NCI-H82 treated with DMSO at 0.1 percent for 48 hours (cell line): ENCODE results near the gene GRIP2.

Source experiments
- DNase-seq: peaks from one replicate; lab custom pipeline; 2025; ENCODE audit not compliant: unreplicated experiment; lab: John Stamatoyannopoulos, UW

GRIP2 gene

DNA sequence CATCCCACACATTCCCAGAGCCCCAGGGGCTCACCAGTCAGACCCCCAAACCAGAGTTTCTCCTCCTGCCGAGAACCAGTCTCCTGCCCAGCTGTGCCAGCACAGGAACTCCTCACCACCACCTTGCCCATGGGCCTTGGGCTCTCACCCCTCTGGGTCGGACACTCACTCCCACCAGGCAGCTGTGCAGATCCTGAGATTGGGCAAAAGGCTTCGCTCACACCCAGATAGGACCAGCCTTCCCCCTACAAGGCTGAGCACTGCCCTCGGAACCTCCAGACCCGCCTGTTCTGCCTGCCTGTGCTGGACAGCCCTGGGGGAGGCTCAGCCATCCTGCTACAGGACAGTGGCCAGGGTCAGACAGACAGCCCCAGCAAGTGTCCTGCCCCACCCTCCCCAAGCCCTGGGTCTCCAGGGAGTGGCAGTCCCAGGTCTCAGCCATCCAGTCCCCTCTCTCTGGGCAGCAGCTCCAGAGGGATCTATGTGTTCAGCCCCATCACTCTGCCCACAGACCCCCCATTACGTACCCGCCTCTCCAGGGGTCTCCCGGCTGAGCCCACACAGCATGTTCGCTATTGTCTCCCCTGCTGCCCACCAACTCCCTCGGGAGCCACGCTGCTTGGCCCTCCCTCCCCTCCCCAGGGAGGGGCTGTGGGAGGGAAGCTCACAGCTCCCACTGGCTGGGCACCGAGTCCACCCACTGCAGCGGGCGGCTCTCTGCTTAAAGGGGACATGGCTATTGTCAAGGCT lies at the start of gene GRIP2:
Gene GRIP2, minus strand, starts transcription at position 601 of the 750 bp plus-strand sequence. Its CDS starts 34 bp downstream, at position 567.
- DNase-seq = no peak

DNA sequence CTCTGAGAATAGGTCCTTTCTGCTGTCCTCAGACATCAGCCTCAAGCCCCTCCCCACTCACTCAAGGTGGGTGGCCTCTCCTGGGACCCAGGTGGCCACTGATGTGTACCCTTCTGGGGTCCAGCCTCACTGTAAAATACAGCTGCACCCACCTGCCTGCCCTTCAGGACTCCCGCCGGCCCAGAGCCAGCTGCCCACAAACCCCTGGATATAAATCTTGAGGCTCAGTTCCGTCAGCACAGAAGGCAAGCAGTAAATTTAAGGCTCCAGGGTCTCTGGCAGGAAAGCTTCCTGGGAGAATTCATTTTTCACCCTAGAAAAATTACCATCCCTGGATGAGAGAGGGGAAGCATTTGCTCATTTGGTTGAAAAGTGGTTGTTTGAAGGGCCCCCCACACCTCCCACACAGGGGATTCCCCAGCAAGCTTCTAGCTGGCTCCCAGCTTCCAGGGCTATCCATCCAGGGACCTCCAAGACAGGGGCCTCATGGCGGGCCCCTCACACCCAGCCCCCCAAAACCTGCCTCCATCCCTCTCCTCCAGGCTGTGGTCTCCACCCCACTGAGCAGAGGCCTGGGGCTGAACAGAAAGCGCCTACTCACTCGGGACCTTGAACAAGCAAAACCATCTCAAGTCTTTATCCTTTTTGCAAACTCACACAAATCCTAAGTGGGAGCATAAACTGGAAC lies 48.4 kb upstream of the GRIP2 start:
- DNase-seq = no peak

DNA sequence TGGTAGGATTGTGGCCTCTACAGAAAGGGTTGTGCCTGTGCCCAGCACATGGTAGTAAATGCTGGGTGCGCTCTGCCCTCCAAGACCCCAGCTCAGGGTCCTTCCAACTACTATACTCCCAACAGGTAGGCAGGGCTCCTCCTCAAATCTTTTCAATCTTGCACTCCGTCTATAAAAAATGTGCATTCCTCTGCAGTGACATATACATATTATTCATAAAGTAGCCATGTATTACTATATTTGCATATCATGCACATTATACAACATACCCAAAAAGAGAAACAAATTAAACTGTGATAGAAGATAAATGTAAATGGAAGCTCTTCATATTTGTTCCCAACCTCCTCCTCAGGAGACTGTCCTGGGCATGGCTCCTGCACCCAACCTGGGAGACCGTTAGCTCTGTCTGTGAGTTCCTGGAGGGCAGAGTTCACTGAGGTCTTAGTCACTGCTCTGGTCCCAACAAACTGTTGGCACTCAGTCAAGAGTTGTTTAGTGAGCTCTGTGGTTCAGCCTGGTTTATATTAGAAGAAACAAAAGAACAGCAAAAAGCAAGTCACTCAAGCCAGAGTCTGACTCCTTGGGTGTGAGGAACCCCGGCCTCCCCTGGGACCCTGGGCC lies 47.7 kb upstream of the GRIP2 start:
- DNase-seq = no peak

DNA sequence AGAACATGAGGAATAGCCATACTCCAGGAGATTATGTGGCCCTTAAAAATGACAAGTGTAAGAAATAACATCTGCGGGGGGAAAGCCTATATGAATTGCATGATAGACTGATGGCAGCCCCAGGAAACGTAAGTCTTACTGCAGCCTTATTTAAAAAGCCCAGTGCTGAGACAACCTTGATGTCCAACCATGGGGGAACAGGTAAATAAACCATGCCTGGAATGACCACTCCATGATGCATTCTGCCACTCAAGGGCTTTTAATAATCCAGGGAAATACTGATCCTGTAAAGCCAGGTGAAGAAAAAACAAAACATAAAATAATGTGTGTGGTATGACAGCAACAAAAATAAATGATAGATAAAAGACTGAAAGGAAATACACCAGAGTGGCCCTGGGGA lies 46.5 kb upstream of the GRIP2 start:
- no peak for DNase-seq

DNA sequence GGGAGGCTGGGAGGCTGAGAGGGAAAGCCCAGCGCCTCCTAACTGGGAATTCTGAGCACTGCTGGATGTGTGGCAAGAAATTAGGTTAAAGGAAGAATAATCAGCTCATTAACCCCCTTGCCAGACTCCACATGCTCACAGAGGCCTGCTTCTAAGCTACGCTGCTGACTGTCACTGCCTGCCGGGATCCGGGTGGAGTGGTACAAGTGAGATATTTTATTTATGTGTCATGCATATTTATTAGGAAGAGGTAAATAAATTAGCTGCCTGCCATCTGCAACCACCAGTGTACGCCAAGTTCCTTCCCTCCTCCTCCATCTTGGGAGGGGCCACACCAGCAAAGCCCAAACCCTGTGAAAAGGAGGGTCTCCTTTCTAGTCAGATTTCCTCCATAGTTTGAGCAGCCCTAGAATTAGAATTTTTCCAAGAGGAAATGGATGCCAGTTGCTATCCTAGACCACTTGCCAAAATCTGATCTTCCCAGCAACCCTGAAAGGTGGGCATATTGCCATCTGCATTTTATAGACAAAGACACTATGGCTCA lies 43.5 kb upstream of the GRIP2 start:
- no peak for DNase-seq

DNA sequence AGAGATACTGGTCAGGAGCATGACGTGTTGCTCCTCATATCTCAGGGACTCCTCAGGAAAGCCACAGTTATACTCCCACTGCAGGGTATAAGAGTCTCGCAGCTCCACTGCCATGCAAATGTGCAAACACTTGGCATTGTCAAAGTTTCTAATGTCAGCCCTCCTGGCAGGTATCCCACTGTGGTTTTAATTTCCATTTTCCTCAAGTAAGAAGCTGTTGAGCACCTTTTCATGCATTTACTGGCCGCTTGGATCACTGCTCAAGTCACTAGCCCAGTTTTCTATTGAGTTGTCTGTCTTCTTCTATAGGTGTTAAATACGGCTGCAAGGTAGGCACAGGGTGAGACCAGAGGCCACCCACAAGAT lies 41.9 kb upstream of the GRIP2 start:
- no peak for DNase-seq

DNA sequence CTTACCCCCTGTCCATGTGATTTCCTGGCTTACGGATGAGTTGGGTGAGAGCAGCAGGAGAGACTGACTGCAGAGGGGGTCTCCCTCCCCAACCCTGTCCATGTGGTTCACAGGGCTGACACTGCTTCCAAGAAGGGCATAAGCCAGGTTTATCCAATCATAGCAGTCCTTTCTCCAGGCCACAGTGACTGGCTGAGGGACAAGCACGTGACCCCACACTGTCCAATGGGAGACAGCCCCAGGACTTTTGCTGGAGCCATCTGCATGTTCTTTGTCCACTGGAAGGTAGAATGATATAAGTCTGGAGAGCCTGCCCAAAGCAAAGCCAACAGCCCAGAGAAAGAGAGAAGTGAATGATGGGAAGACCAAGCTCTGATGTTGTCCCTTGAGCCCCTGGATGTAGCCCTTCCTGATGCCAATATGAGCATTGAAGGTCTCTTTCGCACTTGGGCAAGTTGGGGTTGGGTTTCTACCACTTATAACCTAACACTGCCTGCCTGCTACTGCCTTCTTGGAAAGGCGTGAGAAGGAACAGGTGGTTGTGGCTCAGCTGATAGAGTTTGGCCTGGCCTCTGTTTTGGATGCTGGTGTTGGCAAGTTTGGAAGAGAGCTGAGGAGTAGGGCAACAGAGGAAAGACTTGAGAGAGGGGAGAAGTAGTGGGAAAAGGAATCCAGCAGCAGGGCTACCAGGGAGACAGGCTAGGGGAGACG lies 41.3 kb upstream of the GRIP2 start:
- no peak for DNase-seq

DNA sequence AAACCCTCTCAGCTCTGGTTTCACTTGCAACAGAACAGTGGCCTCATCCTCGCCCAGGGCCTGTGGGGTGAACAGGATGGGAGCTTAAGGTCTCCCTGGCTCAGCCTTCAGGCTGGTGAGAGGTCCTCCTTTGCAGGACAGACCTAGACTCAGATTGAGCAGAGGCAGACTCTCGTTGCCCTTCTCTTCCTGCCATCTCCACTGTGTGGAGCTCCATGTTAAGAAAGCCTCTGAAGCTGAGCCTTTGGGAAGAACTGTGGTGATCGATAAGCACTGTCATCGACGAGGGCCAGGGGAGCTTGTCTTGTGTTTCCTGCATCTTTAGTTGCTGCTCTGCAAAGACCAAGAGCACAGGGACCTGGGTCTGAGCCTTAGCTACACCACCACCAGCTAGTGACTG lies 37.8 kb upstream of the GRIP2 start:
- DNase-seq = no peak

DNA sequence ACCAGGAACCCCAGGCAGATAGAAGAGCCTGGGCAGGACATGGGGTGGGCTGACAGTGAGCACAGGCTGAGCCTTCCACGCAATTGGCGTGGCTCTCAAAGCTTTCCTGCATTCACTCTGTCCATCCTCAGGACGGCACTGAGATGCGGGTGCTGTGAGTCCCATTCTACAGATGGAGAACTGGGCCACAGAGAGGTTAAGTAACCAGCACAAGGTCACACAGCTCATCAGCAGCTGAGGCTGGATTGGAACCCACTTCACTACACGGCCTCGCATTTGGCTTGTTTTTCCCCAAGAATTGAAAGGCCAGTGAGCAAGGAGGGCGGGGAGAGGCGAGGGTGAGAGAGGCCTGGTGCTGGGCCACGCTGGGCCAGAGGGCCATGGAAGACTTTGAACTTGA lies 36.0 kb upstream of the GRIP2 start:
- no peak for DNase-seq

DNA sequence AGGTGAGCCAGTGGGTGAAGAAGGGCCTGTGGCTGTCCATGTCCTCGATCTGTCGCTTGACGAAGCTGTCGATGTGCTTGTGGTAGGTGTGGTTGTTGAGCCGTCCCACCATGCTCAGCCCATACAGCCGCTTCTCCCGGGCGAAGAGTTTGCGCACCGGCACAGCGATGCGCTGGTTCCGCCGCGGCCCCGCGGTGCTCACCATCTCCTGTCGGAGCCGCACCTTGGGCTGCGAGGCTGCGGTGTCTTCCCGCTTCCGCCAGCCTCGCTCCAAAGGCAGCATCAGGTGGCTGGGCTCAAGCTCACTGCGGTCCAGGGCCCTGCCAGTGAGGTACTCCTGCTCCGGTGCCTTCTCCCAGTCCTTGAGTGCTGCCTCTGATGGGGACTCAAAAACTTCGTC lies 34.0 kb upstream of the GRIP2 start:
- no peak for DNase-seq

DNA sequence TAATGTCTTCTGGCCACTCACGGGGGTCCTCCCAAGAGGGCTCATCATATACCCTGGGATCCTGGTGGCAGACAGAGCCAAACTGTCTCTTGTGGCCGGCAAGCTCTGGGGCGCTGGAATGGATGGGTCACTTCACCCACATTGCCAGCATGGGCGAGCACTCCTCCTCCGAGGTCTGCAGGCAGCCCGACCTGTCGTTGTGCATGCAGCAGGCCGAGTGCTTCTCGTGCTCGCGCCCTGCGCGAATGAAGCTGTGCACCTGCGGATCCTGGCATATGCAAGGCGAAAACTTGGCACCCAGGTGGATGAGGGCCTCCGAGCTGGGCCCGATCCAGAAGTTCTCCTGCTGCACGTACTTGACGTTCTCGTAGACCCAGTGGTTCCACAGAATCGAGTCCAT lies 33.6 kb upstream of the GRIP2 start:
- DNase-seq = no peak

DNA sequence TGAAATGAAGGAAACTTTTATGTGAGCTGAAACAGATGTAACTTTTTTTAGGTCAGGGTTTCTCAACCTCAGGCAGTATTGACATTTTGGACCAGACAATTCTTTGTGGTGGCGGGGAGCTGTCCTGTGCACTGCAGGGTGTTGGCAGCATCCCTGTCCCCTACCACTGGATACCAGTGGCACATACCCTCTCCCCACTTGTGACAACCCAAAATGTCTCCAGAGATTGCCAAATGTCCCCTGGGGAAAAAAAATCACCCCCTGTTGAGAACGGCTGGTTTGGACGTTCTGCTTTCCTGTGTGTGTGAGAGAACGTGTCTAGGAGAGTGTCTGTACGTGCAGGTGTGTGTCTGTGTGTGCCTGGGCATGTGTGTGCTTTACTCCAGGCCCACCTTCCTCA lies 30.7 kb upstream of the GRIP2 start:
- DNase-seq = no peak

DNA sequence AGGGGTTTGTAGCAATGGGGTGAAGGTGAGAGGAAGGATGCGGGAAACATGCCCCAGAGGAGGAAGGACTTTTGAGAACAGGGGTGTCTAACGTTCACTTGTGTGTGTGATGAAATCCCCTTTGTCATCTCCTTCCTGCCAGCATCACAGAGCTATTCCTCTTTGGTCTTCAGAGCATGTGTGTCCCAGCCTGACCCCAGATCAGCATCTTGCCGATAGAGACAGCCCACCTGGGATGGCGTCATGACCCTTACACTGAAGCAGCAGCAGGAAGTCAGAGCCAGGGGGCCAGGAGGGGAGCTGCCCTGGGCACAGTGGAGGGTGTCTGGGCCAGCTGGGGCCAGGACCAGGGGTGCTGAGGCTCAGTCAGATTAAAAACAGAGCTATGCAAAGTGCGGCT lies 29.9 kb upstream of the GRIP2 start:
- DNase-seq = no peak

DNA sequence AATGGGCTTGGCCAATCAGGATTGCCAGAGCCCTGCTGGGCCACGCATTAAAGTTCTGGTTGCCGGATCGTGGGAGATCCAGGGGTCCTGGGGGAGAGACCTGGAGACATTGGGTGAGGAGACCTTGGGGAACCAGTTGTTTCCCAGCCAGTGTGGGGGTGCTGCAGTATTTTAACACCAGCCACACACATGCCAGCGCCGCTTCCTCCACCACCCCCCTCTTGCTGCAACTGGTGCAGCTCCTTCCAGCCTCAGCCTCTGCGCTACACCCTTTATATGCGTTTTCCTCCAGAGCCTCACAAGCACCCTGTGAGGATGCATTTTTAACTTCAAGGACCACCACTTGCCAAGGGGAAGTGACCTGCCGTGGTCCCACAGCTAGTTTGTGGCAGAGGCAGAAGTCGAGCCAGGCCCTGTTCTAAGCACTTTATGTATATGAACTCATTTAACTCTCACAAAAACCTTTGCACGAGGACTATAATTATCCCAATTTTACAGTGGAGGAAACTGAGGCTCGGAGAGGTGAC lies 29.4 kb upstream of the GRIP2 start:
- no peak for DNase-seq

DNA sequence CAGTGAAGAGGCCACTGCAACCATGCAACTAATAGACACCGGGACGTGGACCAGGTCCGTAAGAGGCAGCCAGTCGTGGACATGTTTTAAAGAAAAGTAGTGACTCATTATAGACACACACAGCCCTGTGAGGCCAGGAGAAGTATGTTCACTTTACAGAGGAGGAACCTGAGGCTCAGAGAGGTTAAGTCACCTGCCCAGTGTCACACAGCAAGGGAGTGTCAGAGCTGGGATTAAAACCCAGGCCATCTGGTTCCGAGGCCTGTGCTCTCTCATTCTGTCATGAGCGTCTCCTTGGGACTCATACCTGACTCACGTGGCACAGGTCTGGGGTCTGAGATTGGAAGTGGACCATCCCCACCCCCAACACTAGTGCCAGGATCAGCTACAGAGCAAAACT lies 28.1 kb upstream of the GRIP2 start:
- DNase-seq = no peak

DNA sequence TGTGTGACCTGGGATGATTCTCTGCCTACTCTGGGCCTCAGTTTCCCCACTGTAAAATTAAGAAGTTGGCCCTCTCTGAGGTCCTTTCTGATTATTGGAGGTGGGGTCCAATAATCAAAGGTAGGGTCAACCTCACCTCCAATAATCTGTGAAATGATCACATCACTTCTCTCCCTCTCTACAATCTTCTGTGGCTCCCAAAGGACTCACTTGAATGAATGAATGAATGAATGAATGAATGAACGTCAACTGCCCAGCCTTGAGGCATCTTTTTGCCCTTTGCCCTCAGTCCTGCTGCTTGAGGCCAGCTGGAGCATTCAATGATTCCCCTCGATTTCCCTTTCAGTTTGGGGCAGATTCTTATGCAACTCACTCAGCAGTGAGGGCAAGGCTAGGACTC lies 26.7 kb upstream of the GRIP2 start:
- DNase-seq = no peak

DNA sequence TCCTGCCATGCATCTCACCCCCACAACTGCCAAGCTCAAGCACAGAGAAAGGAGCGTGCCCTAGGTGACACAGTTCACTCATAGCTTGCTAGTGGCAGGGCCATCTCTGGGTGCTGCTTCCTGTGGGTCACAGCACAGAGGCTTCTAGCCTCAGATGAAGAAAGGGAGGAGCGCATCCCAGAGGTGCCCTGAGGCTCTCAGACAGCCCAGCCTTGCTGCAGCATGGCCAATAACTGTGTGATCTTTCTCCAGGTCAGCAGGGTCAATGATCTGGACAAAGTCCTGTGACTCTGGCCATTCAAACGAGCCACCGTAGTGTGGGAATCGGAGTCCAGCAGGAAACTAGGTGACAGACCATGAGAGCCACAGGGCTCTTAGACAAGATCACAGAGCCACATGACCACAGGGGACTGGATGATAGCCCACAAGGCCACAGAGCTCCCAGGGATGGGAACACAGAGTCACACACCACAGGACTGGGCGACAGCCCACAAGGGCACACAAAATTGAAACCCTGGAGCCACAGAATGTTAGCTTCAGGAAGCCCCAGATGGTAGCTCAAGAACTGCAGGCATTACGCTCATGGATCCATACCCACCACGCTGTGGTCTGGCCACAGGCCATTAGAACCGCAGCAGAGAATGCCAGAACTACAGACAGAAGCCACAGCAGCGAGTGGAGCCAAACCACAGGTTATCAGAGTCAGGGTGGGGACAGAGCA lies 25.9 kb upstream of the GRIP2 start:
- DNase-seq = no peak

DNA sequence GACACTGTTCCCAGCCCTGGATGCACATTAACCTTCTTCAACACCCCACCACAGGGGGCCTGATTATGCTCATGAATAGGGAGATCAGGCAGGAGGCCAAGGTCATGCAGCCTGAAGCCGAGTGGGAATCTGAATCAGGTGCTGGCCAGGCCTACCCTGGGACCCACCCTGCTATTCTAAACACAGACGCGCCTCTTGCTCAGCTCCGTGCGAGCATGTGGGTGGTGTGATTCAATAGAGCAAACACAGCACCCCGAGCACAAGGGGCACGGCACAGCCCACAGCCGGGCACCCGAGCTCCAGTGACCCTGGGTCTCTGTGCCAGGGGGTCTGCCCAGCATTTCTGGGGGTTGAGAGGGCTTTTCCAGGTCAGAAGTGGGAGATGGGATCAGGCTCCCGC lies 24.6 kb upstream of the GRIP2 start:
- no peak for DNase-seq

DNA sequence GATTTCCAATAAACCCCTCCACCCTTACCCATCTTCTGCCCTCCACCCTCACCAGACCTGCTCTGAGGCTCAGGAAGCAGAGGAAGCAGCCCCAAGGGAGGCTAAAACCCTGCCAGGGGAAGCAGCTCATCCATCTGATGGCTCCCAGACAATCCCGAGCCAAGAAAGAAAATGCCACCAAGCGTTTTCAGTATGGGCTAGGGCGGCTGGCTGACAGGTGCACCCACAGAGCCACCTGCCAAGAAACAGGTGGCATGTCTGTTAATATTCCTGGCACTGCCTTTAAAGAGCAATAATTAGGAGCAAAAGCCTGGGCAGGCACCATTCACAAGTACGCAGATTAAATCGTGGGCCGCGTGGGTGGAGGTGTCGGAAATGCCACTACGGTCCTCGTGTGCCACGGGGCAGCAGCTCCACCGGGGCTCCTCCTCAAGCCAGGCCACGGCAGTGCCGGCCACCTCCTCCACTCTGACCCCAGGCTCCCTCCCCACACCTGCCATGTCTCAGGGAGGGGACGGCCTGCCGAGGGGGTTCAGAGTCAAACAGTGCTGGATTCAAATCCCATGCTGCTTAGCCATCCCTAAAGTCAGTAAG lies 23.9 kb upstream of the GRIP2 start:
- no peak for DNase-seq
